NCI-H82 treated with DMSO at 0.1 percent for 48 hours (cell line): Measurements from ENCODE around the gene PLK5.
A peak's percentile ranks its signal among the peaks of the same experiment; 100 is the strongest.
"Not testable (repeated sequence)": the region's sequence is repeated elsewhere in the genome, so short reads cannot be mapped to it uniquely, and the experiment has no call there.

Source experiments
- DNase-seq: peaks from one replicate; lab custom pipeline; 2025; ENCODE audit not compliant: unreplicated experiment; lab: John Stamatoyannopoulos, UW

Gene PLK5

DNA sequence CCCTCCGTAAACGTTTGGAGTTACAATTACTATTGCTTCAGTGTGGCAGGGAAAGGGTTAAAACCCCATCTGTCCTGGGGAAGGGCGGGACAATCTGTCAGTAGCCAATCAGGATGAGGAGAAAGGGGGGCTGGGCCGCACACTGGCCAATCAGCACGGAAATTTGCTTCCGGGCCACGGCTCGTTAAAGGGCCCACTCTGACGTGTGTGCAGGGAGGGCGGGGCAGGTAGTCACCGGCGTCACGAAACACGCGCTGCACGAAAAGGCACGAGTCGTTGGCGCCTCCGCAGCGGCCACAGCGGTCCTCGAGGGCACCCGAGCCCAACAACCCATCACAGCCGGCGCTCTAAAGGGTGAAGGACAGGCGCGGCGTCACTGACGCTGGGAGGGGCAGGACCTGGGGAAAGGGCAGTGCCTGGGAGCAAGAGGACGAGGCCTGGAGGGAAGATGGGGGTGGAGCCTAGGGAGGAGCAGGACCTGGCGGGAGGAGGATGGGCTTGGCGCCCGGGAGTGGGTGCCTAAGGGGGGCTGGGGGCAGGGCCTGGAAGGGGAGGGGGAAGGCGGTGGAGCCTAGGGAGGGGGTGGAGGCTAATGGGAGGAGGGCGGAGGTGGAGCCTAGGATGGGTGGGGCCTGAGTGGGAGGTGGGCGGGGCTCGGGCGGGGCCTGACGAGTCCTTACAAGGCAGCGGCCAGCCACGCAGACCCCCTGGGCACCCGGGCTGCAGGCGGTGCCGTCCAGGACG is 15.9 kb upstream of the PLK5 start:
- DNase-seq: peak; percentile 85

DNA sequence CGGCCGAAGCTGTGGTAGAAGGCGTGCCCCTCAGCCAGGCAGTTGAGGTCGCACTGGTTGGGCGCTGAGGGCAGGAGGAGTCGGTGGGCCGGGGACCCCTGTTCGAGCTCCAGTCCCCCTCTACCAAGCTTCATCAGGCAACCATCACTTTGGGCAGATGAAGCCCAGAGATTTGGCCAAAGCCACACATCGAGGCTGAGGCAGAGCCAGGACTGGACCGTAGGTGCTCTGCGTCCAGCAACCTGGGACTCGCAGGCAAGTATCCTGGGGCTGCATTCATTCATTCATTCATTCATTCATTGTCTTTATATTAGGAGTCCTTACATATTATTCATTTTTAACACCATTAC is 15.4 kb upstream of the PLK5 start:
- DNase-seq: no peak

GRCh38 chr19:1509602-1510441 is 14.1 kb upstream of the PLK5 start:
- DNase-seq: no peak

DNA sequence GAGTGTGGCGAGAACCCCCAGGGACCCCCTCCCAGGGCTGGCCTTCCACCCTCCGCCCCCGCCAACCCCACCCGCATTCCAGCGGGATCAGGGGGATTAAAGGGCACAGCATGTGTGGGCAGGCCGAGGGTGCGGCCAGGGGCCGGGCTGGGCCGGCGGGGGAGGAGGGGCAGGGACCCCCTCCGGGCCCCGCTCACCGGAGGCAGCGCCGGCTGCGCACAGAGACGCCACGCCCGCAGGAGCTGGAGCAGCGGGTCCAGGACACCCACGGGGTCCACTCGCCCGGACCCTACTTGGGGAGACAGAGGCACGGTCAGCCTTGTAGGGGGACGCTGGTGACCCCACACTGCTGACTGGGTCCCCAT is 13.5 kb upstream of the PLK5 start:
- no peak for DNase-seq

DNA sequence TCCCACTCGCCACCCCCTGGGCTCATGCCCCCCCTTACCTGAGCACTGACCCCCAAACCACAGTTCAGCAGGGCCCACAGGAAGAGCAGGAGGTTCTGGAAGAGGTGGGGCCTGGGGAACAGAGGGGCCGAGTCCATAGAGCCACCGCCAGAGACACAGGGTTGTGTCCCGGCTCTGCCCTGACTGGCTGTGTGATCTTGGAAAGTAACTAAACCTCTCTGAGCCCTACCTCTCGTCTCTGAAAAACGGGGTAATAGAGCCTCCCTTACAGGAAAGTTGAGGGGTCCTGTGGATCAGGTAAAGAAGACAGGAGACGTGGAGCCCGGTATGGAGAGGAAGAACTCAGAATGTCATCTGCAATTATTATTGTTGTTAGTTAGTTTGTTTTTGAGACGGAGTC is 13.1 kb upstream of the PLK5 start:
- no peak for DNase-seq

- no peak for DNase-seq
These were observed 12.3 kb upstream of the PLK5 start for GRCh38 chr19:1511318-1512317.

DNA sequence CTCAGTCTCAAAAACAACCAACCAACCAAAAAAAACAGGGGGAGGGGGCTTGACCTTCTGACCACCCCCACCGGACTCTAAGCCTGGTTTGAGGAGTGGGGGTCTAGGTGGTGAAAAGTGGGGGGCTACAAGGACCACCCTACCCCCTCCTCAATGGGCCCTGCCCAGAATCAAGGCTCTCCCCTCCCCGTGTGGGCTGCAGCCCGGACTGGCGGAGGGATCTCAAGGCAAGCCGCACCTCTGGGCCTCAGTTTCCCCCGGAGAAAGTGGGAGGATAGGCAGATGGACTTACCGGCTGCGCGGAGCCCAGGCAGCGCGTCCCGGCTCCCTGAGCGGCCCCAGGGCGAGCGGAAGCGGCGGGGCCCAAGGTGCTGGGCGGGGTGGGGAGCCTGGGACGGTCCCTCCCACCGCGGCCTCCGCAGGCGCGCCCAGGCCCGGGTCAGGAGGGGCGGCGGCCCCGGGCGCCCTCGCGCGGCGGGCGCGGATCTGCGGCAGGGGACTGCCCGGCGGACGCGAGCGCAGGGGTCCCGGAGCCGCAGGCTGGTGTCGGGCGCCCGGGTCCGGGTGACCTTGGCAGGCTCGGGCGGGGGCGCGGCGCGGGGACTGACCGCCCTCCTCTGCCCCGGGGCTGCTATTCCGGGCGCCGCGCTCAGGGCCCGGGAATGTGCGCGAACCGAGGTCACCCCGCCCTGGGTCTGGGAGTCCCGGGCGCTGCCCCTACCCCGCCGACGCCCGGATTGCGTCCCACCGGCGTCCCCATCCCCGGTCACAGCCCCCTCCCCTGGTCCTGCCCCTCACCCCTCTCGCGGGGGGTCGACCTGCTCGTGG is 11.0 kb upstream of the PLK5 start, which contains the start of gene ADAMTSL5:
Gene ADAMTSL5 (minus strand): TSS at position 349 of the 828 bp plus-strand sequence. CDS start 2,076 bp downstream, outside the sequence.
- DNase-seq: no peak

- no peak for DNase-seq
These were observed 10.2 kb upstream of the PLK5 start for GRCh38 chr19:1513499-1514294.

DNA sequence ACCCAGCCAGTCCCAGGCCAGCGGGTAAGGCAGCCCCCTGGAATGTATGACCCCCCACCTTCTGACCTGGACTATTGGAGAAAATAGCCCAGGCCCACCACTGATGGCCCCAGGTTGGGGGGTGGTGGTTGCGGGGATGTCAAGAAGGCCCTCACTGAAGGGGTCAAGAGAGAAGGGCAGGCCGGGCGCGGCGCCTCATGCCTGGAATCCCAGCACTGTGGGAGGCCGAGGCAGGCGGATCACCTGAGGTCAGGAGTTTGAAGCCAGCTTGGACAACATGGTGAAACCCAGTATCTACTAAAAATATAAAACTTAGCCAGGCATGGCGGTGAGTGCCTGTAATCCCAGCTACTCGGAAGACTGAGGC is 9.6 kb upstream of the PLK5 start:
- no peak for DNase-seq

GRCh38 chr19:1514986-1515721 is 8.7 kb upstream of the PLK5 start:
- no peak for DNase-seq

GRCh38 chr19:1516395-1516753 is 7.5 kb upstream of the PLK5 start:
- DNase-seq: no peak

- DNase-seq: no peak
These were observed 5.4 kb upstream of the PLK5 start for GRCh38 chr19:1518471-1518870.

- DNase-seq: not testable (repeated sequence)
These were observed 4.1 kb upstream of the PLK5 start for GRCh38 chr19:1519802-1520201.

- DNase-seq: no peak
These were observed 3.6 kb upstream of the PLK5 start for GRCh38 chr19:1520203-1520780.

GRCh38 chr19:1521636-1522035 is 2.2 kb upstream of the PLK5 start:
- DNase-seq: no peak

GRCh38 chr19:1522061-1522460 is 1.8 kb upstream of the PLK5 start:
- DNase-seq: no peak

DNA sequence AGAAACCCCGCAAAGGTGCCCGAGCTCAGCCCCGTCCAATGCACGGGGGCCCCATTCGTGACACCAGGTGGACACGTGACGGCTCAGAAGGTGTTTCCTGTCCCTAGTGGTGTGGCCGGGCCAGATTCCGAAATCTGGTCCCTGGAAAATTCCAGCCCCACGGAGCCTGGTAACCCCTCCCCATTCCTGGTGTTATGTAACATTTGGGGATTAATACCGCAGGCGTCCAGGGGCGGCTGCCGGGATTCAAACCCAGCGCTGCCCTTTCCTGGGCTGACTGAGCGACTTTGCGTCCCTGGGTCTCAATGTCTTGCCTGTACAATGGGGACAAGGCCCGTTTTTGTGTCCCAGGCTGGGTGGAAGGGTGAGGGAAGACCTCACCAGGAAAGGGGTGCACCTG is 1.0 kb upstream of the PLK5 start:
- DNase-seq: no peak

DNA sequence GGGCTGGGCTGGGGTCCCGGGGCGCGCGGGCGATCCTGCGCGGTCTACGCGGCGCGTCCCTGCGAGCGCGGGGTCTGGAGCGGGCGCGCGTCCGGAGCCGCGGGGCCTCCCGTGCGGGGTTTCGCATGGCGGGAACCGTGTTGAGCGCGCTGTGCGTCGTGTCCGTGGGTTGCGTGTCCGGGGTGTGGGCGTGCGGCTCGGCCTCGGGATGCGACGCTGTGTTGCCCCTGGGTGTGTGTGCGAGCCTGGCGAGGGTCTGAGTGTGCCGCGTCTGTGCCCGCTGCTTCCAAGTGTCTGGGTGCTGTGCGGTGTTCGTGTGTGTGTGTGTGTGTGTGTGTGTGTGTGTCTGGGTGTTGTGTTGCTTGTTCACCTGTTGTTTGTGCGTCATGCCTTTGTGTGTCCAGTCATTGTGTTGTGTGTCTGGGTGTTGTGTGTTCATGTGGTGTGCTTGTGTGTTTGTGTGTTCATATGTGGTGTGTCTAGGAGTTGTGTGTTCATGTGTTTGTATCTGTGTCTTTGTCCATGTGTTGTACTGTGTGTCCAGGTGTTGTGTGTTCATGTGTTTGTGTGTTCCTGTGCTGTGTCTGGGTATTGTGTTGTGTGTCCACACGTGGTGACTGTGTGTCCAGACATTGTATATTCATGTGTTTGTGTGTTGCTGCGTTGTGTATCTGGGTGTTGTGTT is 552 bp downstream of the PLK5 start:
- DNase-seq: no peak
